Caco-2 (cell line): ENCODE data around the gene RPS6KA2. TPM values are rescaled to one million over a fixed set of nuclear protein-coding genes. Genes with fewer than 3 reads are reported as not detected.

Experiments used
- BruUV-seq: library from RNA; stranded (reverse); fragments of 400-500 nt; replicated peaks from 2 replicates; lab custom pipeline; 2021; lab: Mats Ljungman, UMichigan
- CTCF ChIA-PET: fragments of 300-600 bp; sonication (Branson Sonifier 250); formaldehyde crosslinking; loops from one replicate; lab custom pipeline; 2022; ENCODE audit warnings: antibody characterized with exemption; lab: Charles Lee
- POLR2A ChIA-PET: fragments of 300-600 bp; sonication (Branson Sonifier 250); formaldehyde crosslinking; loops from one replicate; lab custom pipeline; 2022; ENCODE audit warnings: antibody characterized with exemption; lab: Charles Lee
- DNase-seq, 2 experiments: peaks; one replicate each; pipeline versions ENCODE4 v3.0.0 to v3.0.0-alpha.2; 2020 to 2022
- H3K27me3 ChIP-seq: replicated peaks from 2 replicates; pipeline ENCODE4 v1.6.0; 2011; ENCODE audit warnings: low read length; ENCODE audit not compliant: control insufficient read depth, insufficient read depth
- H3K36me3 ChIP-seq: 2 replicates; pipeline ENCODE4 v1.5.1; 2011; ENCODE audit warnings: low read length; ENCODE audit not compliant: control insufficient read depth, insufficient read depth
- H3K4me1 ChIP-seq: fragments of 250-450 bp; sonication (Bioruptor Pico); 2 replicates; pipeline ENCODE4 v1.5.1; 2020; ENCODE audit warnings: mild to moderate bottlenecking
- H3K4me3 ChIP-seq: 2 replicates; pipeline ENCODE4 v1.5.1; 2011; ENCODE audit warnings: low read depth, mild to moderate bottlenecking, control low read depth, low read length
- H3K9me3 ChIP-seq: fragments of 250-450 bp; sonication (Bioruptor Pico); 2 replicates; pipeline ENCODE4 v1.5.1; 2020; ENCODE audit warnings: mild to moderate bottlenecking, moderate library complexity
- H3K27ac Mint-ChIP-seq: one replicate; pipeline ENCODE4 v1.8.0; 2022; ENCODE audit warnings: mixed read lengths; ENCODE audit not compliant: unreplicated experiment
- H3K27me3 Mint-ChIP-seq: one replicate; pipeline ENCODE4 v1.8.0; 2022; ENCODE audit warnings: mixed read lengths; ENCODE audit not compliant: insufficient read depth, unreplicated experiment
- H3K36me3 Mint-ChIP-seq: one replicate; pipeline ENCODE4 v1.8.0; 2022; ENCODE audit warnings: mild to moderate bottlenecking, mixed read lengths; ENCODE audit not compliant: insufficient read depth, unreplicated experiment
- H3K4me1 Mint-ChIP-seq: one replicate; pipeline ENCODE4 v1.8.0; 2022; ENCODE audit warnings: low read depth, mixed read lengths; ENCODE audit not compliant: unreplicated experiment
- H3K4me3 Mint-ChIP-seq: one replicate; pipeline ENCODE4 v1.8.0; 2022; ENCODE audit warnings: mild to moderate bottlenecking, moderate library complexity, mixed read lengths; ENCODE audit not compliant: unreplicated experiment
- H3K9me3 Mint-ChIP-seq: one replicate; pipeline ENCODE4 v1.8.0; 2022; ENCODE audit warnings: mixed read lengths; ENCODE audit not compliant: unreplicated experiment
- intact Hi-C: fragments of 100-400 bp; cut with micrococcal nuclease; formaldehyde crosslinking; loops from one replicate; pipeline ENCODE4 v1.10.0; 2022; ENCODE audit not compliant: unreplicated experiment
- total RNA-seq: library from RNA; stranded (reverse); gene quantifications from 2 replicates; pipeline ENCODE4 v1.2.3, GENCODE V29; 2022
- TF ChIP-seq, protein P1 (sequence below), 2 experiments: fragments of 200-600 bp in 1 of 2; IDR thresholded peaks; 1 replicate in 1 of 2; 2 replicates in 1 of 2; pipeline versions ENCODE4 v1.5.1 to v1.8.0; 2011 to 2022; ENCODE audit warnings: antibody characterized with exemption in 1 of 2, control low read depth in 1 of 2, inconsistent platforms in 1 of 2, low read depth in 1 of 2, low read length in 1 of 2, mild to moderate bottlenecking in 1 of 2, moderate library complexity in 1 of 2; ENCODE audit not compliant: insufficient read depth in 1 of 2, severe bottlenecking in 1 of 2, unreplicated experiment in 1 of 2

Gene RPS6KA2
- total RNA-seq, 1 experiment from 2014 or later = 5.6 TPM

GRCh38 chr6:166612471-166612881 is 14.6 kb downstream of the RPS6KA2 start:
- TF ChIP-seq, protein P1, sequence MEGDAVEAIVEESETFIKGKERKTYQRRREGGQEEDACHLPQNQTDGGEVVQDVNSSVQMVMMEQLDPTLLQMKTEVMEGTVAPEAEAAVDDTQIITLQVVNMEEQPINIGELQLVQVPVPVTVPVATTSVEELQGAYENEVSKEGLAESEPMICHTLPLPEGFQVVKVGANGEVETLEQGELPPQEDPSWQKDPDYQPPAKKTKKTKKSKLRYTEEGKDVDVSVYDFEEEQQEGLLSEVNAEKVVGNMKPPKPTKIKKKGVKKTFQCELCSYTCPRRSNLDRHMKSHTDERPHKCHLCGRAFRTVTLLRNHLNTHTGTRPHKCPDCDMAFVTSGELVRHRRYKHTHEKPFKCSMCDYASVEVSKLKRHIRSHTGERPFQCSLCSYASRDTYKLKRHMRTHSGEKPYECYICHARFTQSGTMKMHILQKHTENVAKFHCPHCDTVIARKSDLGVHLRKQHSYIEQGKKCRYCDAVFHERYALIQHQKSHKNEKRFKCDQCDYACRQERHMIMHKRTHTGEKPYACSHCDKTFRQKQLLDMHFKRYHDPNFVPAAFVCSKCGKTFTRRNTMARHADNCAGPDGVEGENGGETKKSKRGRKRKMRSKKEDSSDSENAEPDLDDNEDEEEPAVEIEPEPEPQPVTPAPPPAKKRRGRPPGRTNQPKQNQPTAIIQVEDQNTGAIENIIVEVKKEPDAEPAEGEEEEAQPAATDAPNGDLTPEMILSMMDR (IDR thresholded peaks at IDR 0.05; ENCODE audit: insufficient read depth in 1 of 2, low read depth in 1 of 2, low read length in 1 of 2, severe bottlenecking in 1 of 2, unreplicated experiment in 1 of 2) = no peak
- Mint-ChIP-seq H3K36me3 (no peaks in the 10 kb centered on the region), H3K27me3 (peaks cover 5% of the 10 kb centered on the region), H3K27ac (no peak overlapping the region), H3K4me1 (no peaks in the 10 kb centered on the region), H3K4me3 (no peak overlapping the region), H3K9me3 (no peaks in the 10 kb centered on the region)
- Histone ChIP-seq H3K36me3 (no peaks in the 10 kb centered on the region), H3K4me1 (no peaks in the 10 kb centered on the region), H3K27me3 (no peaks in the 10 kb centered on the region), H3K9me3 (no peaks in the 10 kb centered on the region), H3K4me3 (no peak overlapping the region)
- intact Hi-C loops = no loop called here
- CTCF ChIA-PET = interaction anchor here (0.6 kb wide), 1 partner anchor 72 kb away, joined by 3 read pairs; no protein-coding TSS in a partner anchor
- BruUV-seq = no TSS peak
- no peak for DNase-seq
- POLR2A ChIA-PET = interaction anchor here (0.6 kb wide), 1 partner anchor 156 kb away, joined by 3 read pairs; no protein-coding TSS in a partner anchor

DNA sequence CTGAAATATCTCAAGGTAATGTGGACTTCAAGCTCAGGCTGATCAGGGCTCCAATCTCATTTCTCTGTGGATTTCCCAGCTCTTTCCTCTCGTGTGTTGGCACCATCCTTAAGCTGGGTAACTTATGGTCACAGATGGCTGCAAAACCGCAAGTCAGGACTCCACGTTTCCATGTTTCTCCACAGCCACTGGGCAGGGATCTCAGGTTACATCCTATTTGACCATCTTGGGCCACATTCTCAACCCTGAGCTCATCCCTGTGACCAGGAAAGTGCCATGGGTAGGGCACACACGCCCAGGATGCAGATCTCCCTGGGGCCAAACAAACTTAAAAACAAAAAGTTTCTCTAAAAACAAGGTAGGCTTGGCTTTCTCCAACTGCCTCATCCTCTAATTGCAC is 15.4 kb downstream of the RPS6KA2 start:
- ChIA-PET CTCF (no interaction called here), POLR2A (no interaction called here)
- no peaks in the 10 kb centered on the region for H3K4me1 ChIP-seq
- Mint-ChIP-seq H3K4me1 (no peaks in the 10 kb centered on the region), H3K9me3 (no peaks in the 10 kb centered on the region), H3K4me3 (no peak overlapping the region), H3K36me3 (no peaks in the 10 kb centered on the region), H3K27ac (no peak overlapping the region), H3K27me3 (peaks cover 5% of the 10 kb centered on the region)
- no peak overlapping the region for H3K4me3 ChIP-seq
- intact Hi-C loops = no loop called here
- H3K9me3 ChIP-seq = no peaks in the 10 kb centered on the region
- H3K36me3 ChIP-seq = no peaks in the 10 kb centered on the region
- BruUV-seq = no TSS peak
- TF ChIP-seq, protein P1 (IDR thresholded peaks at IDR 0.05; ENCODE audit: insufficient read depth in 1 of 2, low read depth in 1 of 2, low read length in 1 of 2, severe bottlenecking in 1 of 2, unreplicated experiment in 1 of 2) = no peak
- no peak for DNase-seq
- H3K27me3 ChIP-seq = no peaks in the 10 kb centered on the region

GRCh38 chr6:166610069-166610468 is 17.0 kb downstream of the RPS6KA2 start:
- TF ChIP-seq, protein P1 (IDR thresholded peaks at IDR 0.05; ENCODE audit: insufficient read depth in 1 of 2, low read depth in 1 of 2, low read length in 1 of 2, severe bottlenecking in 1 of 2, unreplicated experiment in 1 of 2) = no peak
- Mint-ChIP-seq H3K4me1 (no peaks in the 10 kb centered on the region), H3K27ac (no peak overlapping the region), H3K36me3 (no peaks in the 10 kb centered on the region), H3K27me3 (peaks cover 6% of the 10 kb centered on the region), H3K4me3 (no peak overlapping the region), H3K9me3 (no peaks in the 10 kb centered on the region)
- ChIA-PET CTCF (no interaction called here), POLR2A (no interaction called here)
- Histone ChIP-seq H3K27me3 (no peaks in the 10 kb centered on the region), H3K4me1 (no peaks in the 10 kb centered on the region), H3K9me3 (no peaks in the 10 kb centered on the region), H3K4me3 (no peak overlapping the region), H3K36me3 (no peaks in the 10 kb centered on the region)
- no TSS peak for BruUV-seq
- DNase-seq = no peak
- intact Hi-C loops = no loop called here
